Retinal pigment epithelial cell (primary cell): Measurements from ENCODE around the gene SP6.

Experiments
- DNase-seq: peaks from one replicate; pipeline ENCODE4 v3.0.0-alpha.2; 2010; ENCODE audit warnings: low read depth
- H3K4me3 ChIP-seq: 2 replicates; pipeline ENCODE4 v1.5.1; 2011; ENCODE audit warnings: mild to moderate bottlenecking, low read length, control low read depth, moderate library complexity
- TF ChIP-seq, protein P1 (sequence below): conservative IDR thresholded peaks from 2 replicates; pipeline ENCODE4 v1.5.1; 2011; ENCODE audit warnings: low read depth, low read length, control low read depth, inconsistent platforms

The SP6 gene

DNA sequence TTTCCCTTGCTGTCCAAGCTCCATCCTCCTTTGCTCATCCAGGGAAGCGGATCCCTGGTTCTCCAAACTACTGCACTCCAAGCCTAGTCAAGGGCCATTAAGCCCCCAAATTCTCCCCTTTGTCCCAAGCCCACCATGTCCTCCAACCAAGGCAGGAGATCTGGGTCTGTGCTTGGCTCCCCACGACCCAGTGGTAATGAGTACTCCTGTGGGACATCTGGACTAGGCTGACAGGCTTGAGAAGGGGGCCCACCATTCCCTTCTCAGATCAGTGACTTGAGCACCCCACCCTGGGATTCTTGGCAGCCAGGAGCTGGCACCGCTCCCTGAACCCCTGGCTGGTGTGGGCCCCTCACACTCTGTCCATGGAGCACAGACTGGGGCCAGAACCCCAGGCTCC lies 46.5 kb downstream of the SP6 start:
- TF ChIP-seq, protein P1, sequence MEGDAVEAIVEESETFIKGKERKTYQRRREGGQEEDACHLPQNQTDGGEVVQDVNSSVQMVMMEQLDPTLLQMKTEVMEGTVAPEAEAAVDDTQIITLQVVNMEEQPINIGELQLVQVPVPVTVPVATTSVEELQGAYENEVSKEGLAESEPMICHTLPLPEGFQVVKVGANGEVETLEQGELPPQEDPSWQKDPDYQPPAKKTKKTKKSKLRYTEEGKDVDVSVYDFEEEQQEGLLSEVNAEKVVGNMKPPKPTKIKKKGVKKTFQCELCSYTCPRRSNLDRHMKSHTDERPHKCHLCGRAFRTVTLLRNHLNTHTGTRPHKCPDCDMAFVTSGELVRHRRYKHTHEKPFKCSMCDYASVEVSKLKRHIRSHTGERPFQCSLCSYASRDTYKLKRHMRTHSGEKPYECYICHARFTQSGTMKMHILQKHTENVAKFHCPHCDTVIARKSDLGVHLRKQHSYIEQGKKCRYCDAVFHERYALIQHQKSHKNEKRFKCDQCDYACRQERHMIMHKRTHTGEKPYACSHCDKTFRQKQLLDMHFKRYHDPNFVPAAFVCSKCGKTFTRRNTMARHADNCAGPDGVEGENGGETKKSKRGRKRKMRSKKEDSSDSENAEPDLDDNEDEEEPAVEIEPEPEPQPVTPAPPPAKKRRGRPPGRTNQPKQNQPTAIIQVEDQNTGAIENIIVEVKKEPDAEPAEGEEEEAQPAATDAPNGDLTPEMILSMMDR = no peak
- H3K4me3 ChIP-seq = no peak overlapping the region
- no peak for DNase-seq

DNA sequence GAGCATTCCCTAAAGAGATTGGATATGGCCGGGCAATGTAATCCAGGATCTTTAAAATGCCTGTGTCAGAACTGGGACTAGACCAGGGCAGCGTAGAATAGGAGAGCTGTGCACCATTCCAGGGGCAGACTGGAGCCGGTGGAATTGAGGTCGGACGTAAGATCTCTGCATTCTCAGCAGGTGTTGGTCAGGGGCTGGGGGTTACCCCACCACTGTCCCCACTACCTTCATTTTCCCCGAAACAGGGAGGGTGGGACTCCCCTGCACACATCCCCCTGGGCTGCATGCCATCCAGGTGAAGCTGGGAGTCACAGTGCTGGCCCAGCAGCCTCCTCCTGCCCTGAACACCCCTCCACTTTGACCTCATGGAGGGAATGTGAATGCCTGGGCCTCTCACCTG lies 47.2 kb downstream of the SP6 start:
- H3K4me3 ChIP-seq = no peak overlapping the region
- DNase-seq = no peak
- TF ChIP-seq, protein P1 = no peak

DNA sequence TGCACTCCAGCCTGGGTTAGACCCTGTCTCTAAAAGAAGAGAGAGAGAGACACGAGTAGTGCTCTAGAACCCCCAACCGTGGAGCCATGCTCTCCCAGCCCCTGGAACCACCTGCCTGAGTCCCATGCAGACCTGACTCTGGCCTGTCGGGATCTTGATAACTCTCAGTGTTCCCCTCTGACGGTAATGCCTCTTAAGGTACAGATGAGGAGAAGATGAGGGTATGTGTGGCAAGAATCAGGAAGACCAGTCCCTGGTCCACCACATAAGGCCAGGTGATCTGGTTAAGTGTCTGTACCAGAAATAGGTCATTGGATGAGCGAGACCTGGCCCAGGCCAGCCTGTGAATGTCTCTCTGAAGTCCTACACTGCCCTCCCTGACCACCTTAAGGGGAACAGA lies 47.8 kb downstream of the SP6 start:
- H3K4me3 ChIP-seq = no peak overlapping the region
- TF ChIP-seq, protein P1 = no peak
- DNase-seq = no peak

DNA sequence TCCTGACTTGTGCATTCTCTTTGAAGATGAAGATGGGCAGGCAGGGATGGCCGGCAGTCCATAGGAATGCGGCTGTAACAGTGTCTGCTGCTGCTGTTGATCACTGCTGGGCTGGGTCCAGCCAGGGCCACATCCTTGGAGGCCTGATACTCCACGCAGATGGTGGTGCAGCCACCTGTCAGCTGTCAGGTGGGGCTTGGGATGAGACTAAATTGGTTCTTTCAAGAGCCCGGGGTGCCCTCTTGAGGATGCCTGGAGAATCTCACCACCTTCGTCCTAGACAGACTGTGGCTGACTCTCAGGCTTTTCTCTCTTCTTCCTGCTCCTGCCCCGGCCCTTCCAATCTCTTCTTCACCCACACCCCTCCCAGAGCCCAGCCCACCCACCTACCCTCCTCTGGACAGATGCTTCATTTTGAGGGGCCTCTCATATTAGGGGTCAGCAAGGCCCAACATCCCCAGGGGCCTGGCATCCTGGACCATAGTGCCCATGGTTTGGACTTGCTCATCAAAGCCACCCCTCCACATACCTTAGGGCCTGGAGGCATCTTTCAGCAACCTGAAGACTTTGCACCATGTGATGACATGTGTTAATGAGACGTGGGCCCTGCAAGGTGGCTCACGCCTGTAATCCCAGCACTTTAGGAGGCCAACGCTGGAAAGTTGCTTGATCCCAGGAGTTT lies 48.5 kb downstream of the SP6 start:
- TF ChIP-seq, protein P1 = peak; percentile 72
- no peak for DNase-seq
- H3K4me3 ChIP-seq = no peak overlapping the region

DNA sequence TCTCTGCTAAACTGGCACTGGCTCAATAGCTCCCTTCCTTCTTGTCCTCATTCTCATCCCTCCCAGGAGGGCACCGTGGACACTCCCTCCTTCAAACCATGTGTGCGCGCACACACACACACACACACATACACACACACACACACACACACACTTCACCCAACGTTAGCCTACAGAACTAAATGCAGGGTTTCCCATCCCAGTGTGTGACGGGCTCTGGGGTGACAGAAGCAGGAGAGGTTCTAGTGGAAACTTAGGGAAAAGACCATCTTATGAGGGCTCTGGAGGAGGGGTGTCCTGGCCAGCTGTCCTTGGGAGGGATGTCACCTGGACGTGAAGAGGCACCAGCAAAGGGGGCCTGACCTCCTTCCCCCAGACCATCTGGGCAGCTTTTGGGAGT lies 49.1 kb downstream of the SP6 start:
- DNase-seq = no peak
- no peak overlapping the region for H3K4me3 ChIP-seq
- TF ChIP-seq, protein P1 = no peak

DNA sequence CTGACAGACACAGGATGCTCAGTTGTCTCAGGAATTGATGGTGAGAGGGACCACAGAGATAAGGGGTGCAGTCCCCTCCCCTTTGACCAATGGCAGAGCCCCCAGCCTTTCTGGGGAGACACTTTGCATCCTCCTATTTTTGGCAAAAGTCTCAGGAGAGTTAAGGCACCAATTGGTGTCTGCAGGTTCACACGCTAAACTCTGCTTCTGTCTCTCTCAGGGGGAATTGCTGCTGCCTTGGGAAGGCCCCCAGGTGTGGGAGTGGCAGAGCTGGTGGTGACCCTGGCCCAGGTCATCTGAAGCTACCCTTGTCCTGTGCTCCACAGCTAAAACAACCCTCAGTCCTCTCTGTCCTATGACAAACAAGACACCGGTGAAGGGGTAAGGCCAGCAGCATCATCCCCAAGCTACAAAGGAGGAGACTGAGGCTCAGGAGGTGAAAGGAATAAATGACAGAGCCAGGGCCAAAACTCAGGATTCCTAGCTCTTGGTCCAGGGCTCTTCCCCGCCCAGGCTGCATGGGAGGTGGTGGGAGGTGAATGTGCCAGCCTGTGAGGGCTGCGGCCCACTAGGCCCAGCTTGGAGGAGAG lies 49.7 kb downstream of the SP6 start:
- TF ChIP-seq, protein P1 = no peak

DNA sequence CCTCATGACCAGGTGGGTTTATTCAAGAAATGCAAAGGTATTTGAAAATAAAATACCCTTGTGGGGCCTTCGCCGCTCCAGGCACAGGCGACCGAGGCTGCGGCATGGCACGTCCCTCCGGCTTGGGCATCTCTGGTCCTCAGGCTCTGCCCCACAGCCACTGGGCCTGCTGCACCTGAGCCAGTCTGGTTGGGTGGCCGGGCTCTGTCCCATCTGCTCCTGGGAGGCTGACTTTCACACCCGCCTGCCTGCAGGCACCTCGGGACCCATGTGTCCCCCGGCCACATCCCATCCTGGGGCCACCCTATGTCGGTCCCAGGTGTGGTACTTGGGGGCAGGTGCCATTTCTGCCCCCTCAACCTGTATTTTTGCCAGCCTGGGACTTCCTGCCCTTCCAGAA lies 50.3 kb downstream of the SP6 start:
- TF ChIP-seq, protein P1 = no peak
- no peak for DNase-seq
- H3K4me3 ChIP-seq = no peak overlapping the region

More for the DNA sequence above, 49.7 kb downstream of the SP6 start:
- no peak overlapping the region for H3K4me3 ChIP-seq
- no peak for DNase-seq
